EH (cell line): ENCODE results near the gene MYBBP1A.

ENCODE experiments used
- DNase-seq: peaks from one replicate; pipeline ENCODE4 v3.0.0-alpha.2; 2015; ENCODE audit warnings: low read depth

Gene MYBBP1A

DNA sequence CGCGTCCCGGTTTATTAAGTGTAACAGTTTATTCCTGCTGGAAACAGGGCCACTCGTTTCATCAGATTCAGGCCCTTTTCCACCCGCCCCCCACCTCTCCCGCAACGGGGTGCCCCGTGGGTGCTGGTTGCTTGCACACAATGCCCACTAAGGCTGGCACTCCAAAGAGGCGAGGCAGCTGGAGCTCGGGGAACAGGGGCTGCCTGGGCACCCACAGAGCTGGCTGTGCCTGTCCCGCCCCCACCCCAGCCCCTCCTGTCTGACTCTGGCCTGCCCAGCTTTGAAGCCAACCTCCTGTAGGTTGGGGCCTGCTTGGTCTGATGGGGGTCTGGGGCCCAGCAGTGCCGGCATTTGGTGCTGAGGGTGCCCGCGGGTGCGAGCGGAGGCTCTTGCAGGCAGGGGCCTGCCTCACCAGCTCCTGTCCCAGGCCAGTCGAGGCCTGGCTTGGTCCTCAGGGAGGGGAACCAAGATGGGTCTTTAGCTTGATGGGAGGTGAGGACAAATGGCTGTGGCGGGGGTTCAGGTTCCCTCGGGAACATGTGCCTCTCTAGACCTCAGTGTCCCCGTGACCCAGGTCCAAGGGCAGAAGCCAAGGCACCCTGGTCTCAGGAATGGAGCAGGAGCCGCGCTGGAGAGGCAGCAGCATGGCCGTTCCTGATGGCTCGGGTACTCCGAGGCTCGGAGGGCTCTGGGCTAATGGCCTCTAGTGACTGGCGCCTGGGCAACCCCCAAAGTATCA lies 20.1 kb downstream of the MYBBP1A start:
- no peak for DNase-seq

DNA sequence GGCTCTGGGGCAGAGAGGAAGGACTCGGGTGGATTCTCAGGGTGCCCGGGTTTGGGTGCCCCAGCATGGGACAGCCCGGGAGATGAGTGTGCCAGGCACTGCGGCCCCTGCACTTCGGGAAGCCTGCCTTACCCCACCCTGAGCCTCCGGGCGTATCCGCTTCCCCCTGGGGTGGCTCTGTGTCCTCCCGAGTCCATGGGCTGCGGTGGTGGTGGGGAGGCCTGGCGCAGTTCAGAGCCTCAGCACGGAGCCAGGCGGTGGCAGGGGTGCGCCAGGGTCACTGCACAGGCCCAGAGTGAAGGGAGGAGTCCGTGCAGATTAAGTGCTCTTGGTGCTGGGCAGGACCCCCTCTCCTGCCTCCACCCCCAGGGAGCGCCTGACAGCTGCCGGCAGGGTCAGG lies 20.7 kb downstream of the MYBBP1A start:
- DNase-seq = no peak

DNA sequence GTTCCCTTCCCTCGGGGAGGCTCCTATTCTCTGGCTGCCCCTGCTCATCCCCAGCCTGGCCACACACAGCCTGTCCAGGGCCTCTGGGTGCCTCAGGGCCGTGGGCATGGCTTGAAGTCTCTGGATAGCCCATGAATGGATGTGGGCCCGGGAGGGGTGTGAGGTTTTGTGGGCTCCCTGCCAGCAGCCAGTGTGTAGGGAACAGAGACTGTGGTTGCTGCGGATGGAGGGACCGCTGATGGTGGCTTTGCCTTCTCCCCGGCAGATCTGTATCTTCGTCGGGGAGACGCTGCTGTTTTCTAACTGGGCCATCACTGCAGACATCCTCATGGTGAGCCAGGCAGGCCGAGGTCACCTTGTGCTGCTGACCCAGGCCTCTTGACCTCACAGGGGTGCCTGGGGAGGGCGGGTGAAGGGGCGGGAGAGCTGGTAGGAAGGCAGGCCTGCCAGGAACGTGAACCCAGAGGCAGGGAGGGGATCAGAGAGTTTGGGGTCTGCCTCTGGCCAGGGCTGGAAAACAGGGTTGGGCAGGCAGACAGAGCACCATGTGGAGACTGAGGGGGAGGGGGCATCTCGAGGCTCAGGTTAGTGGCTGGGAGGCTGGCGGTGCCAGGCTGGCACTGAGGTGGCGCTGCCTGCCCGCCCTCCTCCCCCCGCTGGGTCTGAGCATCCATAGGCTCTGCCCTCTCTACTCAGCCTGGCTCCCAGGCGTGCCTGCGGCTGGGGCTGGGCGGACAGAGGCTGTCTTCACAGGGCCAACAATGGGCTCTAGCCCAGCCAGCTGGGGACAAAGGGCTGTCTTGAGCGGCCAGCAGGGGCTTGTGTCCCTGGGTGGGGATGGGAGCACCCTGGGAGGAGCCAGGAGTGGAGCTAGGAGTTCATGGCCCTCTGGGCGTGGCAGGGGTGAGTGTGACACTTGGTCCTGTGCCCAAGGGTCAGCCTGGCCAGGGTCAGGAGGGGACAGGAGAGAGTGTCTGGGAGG lies 21.4 kb downstream of the MYBBP1A start:
- no peak for DNase-seq

DNA sequence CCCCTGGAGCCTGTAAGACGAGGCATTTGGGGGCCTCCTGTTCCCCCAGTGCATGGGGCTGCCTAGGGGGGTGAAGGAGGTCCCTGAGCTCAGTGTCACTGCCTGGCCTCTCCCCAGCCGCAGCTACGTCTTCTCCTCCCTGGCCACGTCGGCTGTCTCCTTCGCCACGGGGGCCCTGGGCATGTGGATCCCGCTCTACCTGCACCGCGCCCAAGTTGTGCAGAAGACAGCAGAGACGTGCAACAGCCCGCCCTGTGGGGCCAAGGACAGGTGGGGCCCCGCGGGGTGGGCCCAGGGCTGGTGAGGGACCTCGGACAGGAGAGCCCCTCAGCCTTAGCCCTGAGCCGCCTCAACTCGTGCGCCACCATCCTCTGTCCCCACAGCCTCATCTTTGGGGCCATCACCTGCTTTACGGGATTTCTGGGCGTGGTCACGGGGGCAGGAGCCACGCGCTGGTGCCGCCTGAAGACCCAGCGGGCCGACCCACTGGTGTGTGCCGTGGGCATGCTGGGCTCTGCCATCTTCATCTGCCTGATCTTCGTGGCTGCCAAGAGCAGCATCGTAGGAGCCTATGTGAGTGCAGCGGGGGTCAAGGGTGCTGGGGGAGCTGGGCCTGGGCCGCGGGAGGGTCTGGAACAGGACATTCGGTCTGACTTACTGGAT lies 22.2 kb downstream of the MYBBP1A start:
- no peak for DNase-seq

DNA sequence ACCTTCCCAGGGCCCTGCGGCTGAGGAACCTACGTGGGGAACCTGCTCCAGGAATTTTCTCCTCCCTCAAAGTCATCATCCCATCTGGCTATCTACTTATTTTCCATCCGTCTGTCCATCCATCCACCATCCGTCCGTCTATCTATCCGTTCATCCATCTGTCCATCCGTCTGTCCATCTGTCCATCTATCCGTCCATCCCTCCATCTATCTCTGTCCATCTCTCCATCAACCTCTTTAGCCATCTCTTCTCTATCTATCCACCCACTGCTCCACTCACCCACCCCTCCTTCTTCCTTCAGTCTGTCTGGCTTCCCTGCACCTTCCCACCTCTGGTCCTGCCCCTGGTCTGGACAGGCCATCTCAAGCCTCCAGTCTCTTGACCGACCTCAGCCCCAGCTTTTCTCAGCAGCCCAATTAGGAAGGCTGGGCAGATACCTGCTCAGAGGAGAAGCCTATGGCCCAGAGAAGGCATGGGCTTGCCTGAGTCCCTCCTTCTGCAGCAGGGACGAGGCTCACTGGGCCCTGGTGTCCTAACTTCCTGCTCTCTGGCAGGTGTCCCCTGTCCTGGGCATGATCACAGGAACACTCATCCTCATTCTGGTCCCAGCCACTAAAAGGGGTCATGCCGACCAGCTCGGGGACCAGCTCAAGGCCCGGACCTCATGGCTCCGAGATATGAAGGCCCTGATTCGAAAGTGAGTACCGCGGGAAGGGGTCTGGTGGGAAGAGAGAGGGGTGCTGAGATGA lies 23.0 kb downstream of the MYBBP1A start:
- no peak for DNase-seq

- DNase-seq = no peak
Measured at GRCh38 chr17:4530799-4531730, 24.1 kb downstream of the MYBBP1A start.

DNA sequence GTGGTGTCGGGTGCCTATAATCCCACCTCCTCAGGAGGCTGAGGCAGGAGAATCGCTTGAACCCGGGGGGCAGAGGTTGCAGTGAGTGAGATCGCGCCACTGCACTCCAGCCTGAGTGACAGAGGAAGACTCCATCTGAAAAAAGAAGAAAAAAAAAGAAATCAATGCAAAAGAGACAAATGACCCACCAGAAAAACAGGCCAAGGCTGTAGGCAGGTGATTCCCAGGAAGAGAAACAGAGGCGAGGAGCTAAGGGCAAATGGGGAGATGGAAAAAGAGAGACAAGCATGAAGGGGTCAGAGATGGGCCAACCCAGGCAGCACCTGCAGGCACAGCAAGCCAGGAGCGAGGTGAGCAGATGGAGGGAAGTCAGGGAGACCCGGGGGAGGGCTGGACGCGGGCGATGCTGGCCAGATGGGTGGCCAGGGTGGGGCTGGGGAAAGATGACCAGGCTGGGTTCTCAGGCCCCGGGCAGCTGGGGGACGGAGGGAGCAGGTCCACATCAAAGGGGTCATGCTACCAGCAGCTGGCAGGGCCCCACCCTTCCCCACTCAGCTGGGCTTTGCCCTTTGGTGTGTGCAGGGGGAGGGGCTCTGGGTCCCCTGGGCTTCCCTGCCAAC lies 25.5 kb downstream of the MYBBP1A start:
- no peak for DNase-seq

DNA sequence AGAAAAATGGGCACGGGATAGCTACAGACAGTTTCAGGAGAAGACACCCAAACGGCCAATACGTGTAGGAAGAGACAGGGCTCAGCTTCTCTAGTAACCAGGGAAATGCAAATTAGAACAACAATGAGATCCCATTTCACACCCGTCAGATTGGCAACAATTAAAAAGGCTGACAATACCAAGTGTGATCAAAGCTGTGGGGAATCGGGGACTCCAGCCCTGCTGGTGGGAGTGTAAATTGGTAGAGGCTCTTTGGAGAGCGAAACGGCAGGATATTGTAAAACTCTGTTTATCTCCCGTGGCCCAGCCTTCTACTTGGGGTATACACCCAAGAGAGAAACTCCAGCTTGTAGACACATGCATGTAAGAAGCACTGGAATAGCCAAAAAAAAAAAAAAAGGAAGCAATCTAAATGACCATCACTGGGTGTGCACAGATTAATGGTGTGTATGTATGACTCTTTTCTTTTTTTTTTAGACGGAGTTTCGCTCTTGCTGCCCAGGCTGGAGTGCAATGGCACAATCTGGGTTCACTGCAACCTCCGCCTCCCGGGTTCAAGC lies 27.5 kb downstream of the MYBBP1A start:
- DNase-seq = no peak

GRCh38 chr17:4527134-4527533 lies 28.1 kb downstream of the MYBBP1A start:
- DNase-seq = no peak

GRCh38 chr17:4525691-4526397 lies 29.3 kb downstream of the MYBBP1A start:
- no peak for DNase-seq

GRCh38 chr17:4523946-4524345 lies 31.2 kb downstream of the MYBBP1A start:
- no peak for DNase-seq

- DNase-seq = no peak
Measured at GRCh38 chr17:4522661-4523060, 32.5 kb downstream of the MYBBP1A start.

DNA sequence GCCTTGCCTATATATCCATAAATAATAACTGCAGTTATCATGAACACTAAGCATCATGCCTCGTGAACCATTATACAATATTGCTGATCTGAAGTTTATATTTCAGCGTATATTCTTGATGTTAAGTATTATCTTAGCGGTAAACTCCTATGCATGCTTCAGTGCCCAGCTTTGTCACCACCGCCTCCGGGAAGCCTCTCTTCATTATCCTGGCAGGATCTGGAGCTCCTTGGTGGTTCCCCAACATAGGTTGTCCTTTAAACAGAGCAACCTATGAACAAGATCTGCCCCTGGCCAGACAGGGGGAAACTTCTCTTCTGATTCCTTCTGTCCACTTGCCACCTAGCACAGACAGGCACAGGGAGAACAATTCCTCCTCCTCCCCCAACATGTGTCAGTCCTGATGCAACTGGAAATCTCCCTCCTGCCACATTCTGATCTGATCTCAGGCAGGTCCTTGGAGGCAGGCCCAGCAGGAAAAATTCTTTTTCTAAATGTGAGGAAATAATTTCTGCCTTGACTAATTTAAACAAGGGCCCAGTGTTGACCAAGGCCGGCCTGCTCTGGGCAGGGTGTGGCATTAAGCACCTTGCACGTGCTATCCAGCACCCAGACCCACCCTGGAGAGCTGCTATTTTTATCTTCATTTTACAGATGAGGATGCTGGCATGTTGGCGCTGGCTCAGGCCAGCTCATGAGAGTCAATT lies 34.1 kb downstream of the MYBBP1A start:
- peak; percentile 41 for DNase-seq

DNA sequence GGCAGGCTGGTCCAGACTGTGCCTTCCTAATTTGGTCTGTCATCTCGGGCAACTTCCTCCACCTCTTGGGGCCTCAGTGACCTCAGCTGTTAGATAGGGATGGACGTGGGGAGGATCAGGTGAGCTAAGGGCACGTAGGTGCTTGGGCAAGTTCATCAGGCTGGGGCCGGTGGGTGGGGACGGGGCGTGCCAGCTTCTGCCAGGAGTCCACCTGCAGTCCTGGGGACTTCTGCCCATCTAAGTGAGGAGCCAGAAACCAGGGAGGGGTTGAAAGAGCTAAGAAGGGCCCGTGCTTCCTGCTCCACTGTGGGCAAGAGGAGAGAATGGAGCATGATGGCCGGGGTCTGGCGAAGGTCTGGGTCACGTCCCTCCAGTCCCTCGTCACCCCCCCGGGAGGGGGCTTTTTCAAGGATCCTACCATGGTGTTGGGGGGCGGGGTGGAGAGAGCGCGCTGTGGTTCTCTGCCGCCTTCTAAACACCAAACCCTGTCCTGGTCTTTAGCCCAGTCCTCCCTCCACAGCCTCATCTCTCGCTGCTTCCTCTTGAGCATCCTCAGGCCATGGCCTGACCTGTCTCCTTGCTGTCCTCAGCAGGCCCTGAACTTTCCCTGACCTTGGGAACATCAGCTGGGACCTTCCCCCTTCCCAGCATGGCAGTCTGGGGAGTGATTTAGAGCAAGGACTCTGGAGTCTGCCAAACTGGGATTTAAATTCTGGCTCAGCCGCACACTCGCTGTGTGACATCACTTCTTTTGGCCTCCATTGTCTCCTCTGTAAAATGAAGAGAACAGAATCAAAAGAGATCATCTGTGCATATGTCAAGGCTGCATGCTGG lies 34.9 kb downstream of the MYBBP1A start:
- DNase-seq = no peak

- no peak for DNase-seq
Measured at GRCh38 chr17:4519361-4519788, 35.8 kb downstream of the MYBBP1A start.

DNA sequence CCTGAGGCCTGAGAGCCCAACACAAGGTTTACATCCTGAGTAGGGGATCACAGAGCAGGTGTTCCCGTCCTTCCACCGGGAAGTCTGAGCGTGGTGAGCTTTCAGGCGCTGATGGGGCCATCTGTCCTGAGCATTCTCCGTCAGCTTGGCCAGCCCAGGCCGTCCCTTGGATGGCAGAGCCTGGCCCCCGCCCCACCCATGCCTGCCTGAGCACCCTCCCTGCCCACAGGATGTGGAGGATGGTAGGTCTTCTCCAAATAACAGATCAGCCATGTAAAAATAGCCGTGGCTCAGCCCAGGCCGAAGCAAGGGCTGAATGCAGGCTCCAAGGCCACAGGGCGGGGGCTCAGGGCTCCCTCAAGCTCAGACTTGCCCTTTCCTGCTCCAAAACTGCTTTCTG lies 36.3 kb downstream of the MYBBP1A start:
- no peak for DNase-seq

GRCh38 chr17:4516735-4517134 lies 38.4 kb downstream of the MYBBP1A start:
- no peak for DNase-seq

DNA sequence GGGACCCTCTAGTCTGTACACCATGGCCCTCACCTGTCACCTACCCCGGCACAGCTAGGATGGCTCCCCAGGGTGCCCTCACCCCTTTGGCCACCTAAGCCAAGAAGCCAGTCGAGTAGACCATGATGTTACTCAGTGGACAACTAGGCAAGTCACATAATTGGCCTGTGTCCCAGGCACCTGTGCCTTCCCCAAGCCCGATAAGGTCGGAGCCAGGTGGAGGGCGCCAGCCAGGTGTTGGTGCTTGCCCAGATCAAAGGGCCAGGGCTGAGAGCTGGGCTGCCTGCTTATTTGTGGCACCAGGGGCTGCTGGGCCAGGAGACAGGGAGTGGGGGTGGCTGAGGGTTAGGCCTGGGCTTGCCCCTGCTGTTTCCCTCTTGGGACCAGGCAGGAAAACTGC lies 39.7 kb downstream of the MYBBP1A start:
- no peak for DNase-seq
